Neutrophil (primary cell): ENCODE measurements around the gene PSKH1.

Source experiments
- H3K27ac ChIP-seq: fragments of 200-600 bp; sonication (generic); 2 replicates; pipeline ENCODE4 v1.5.1; 2016; ENCODE audit warnings: mild to moderate bottlenecking, moderate library complexity
- H3K27me3 ChIP-seq: fragments of 200-600 bp; sonication (generic); 2 replicates; pipeline ENCODE4 v1.6.0; 2016; ENCODE audit warnings: mild to moderate bottlenecking
- H3K36me3 ChIP-seq: fragments of 200-600 bp; sonication (generic); 2 replicates; pipeline ENCODE4 v1.5.1; 2017
- H3K4me1 ChIP-seq, 2 experiments: fragments of 200-600 bp in 1 of 2; sonication (generic) in 1 of 2; 1 replicate in 1 of 2; 2 replicates in 1 of 2; pipeline versions ENCODE4 v1.5.1 to v1.6.1; 2013 to 2016; ENCODE audit warnings: low read depth in 1 of 2, low read length in 1 of 2, mild to moderate bottlenecking in 1 of 2, moderate library complexity in 1 of 2; ENCODE audit not compliant: control insufficient read depth in 1 of 2, insufficient read depth in 1 of 2
- H3K4me3 ChIP-seq, 2 experiments: fragments of 200-600 bp in 1 of 2; sonication (generic) in 1 of 2; 1 replicate in 1 of 2; 2 replicates in 1 of 2; pipeline ENCODE4 v1.5.1; 2013 to 2016; ENCODE audit warnings: low read depth in 1 of 2, low read length in 1 of 2, mild to moderate bottlenecking in 1 of 2, moderate library complexity in 1 of 2
- H3K9me3 ChIP-seq: fragments of 200-600 bp; sonication (generic); 2 replicates; pipeline ENCODE4 v1.5.1; 2016
- TF ChIP-seq, protein P1 (sequence below): fragments of 200-600 bp; sonication (generic); IDR thresholded peaks from 2 replicates; pipeline ENCODE4 v1.5.1; 2016; ENCODE audit warnings: antibody characterized with exemption

The PSKH1 gene

DNA sequence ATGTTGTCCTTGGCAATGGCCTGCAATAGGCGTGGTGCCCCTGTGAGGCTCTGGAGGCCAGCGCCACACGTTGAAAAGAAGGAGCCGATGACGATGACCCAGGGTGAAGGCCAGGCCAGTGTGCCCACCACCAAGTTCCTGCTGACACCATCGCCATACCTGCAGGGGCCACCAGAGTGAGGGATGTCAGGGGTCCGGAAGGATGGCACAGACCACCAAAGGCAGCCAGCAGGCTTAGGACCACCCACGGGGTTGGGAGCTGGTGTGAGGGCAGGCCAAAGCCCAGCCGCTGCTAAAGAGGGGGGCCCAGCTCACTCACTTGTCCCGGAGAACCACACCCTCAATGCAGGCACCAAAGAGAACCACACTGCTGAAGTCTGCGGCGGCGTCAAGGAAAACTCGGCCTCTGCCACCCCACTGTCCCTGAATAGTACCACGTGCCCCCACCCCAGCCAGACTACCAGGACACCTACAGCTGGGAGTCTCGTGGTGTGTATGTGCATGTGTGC, 57.3 kb downstream of the PSKH1 start:
- Histone ChIP-seq H3K4me3 (no peak overlapping the region), H3K4me1 (no peaks in the 10 kb centered on the region), H3K36me3 (peaks cover 57% of the 10 kb centered on the region), H3K9me3 (no peaks in the 10 kb centered on the region), H3K27me3 (no peaks in the 10 kb centered on the region), H3K27ac (no peak overlapping the region)
- TF ChIP-seq, protein P1, sequence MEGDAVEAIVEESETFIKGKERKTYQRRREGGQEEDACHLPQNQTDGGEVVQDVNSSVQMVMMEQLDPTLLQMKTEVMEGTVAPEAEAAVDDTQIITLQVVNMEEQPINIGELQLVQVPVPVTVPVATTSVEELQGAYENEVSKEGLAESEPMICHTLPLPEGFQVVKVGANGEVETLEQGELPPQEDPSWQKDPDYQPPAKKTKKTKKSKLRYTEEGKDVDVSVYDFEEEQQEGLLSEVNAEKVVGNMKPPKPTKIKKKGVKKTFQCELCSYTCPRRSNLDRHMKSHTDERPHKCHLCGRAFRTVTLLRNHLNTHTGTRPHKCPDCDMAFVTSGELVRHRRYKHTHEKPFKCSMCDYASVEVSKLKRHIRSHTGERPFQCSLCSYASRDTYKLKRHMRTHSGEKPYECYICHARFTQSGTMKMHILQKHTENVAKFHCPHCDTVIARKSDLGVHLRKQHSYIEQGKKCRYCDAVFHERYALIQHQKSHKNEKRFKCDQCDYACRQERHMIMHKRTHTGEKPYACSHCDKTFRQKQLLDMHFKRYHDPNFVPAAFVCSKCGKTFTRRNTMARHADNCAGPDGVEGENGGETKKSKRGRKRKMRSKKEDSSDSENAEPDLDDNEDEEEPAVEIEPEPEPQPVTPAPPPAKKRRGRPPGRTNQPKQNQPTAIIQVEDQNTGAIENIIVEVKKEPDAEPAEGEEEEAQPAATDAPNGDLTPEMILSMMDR, result no peak

DNA sequence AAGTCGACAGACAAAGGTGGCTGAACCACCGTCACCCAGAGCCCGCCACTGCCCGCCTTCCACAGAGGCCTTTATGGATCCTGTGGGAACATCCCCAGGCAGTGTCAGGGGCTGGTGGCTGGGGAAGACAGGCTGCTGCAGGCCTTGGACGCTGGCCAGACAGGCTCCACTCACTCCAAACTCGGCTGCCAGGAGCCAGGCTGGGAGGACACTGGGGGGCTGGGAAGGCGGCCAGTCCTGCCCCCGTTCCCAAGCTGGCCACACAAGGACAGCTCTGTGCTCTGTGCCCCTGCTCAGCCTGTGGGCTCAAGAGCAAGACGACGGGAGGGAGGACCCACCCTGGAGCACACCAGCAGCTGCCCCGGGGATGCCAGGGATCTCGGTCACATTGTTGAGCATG, 58.4 kb downstream of the PSKH1 start:
- Histone ChIP-seq H3K27ac (no peak overlapping the region), H3K4me3 (no peak overlapping the region), H3K9me3 (no peaks in the 10 kb centered on the region), H3K36me3 (peaks cover 46% of the 10 kb centered on the region), H3K27me3 (no peaks in the 10 kb centered on the region), H3K4me1 (no peaks in the 10 kb centered on the region)
- TF ChIP-seq, protein P1, result no peak

DNA sequence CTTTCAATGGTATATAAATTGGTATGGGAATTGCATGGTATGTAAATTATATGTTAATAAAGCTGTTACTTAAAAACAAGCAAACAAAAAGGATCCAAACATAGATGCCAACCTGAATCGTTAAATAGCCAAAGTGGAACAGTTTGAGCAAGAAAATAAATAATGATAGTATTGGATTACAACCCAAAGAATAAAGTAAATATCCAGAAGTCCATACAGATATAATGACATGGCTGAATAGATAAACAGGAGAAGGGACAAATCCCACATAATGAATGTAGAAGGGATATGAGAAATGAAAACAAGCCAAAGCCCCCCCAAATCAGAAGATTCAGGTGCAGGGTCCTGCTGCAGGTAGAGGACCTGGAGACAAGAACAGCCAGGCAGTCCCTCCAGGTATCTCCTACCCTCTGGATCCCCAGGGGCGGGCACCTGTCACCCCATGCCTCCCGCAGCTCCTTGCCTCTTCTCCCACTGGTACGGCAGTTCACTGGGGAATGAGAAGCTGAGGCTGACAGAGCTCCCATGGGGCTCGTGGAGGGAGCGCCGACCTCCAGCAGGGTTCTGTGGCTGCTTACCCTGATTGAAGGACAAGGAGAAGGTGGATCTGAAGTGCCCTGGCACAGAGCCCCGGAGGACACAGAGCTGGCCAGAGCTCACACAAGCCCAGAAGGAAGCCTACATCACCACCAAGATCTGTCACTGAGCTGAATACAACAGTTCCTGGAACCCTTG, 60.8 kb downstream of the PSKH1 start:
- Histone ChIP-seq H3K27me3 (no peaks in the 10 kb centered on the region), H3K36me3 (peaks cover 34% of the 10 kb centered on the region), H3K27ac (no peak overlapping the region), H3K9me3 (no peaks in the 10 kb centered on the region), H3K4me3 (no peak overlapping the region), H3K4me1 (no peaks in the 10 kb centered on the region)
- TF ChIP-seq, protein P1, result no peak

DNA sequence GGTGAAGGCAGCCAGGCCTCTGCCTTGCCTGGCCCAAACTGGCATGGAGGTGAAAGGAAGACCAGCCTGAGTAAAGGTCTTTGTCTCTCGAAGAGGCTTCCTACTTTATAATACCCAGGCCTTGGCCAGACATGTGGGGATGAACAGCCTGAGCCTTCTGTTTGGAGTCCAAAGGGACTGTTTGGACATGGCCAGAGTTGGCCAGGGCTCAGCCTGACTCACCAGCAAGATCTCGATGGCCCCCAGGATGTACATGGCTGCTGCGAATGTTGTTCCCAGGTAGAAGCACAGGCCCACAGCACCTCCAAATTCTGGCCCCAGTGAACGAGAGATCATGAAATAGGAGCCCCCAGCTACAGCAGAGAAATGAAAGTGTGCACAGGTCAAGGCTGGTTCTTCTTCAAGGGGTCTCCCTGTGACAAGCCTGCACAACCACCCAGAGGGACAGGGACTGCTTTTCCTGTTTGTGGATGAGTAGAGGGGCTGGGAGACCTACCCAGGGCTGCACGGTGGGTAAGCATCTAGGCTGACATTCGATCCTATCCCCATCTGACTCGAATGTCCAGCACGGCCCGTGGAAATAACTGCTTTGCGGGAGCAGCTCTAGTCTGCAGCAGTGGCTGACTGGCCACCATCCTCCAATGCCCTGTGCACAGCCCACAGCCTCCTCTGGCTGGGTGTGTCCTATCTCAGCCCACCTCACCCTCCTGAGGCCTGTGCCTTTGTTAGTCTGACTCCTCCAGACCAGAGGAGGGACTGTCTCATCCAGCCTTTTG, 61.6 kb downstream of the PSKH1 start:
- TF ChIP-seq, protein P1, result no peak
- no peaks in the 10 kb centered on the region for H3K4me1 ChIP-seq
- no peak overlapping the region for H3K4me3 ChIP-seq
- no peaks in the 10 kb centered on the region for H3K9me3 ChIP-seq
- H3K27ac ChIP-seq, result no peak overlapping the region
- H3K36me3 ChIP-seq, result peaks cover 34% of the 10 kb centered on the region
- no peaks in the 10 kb centered on the region for H3K27me3 ChIP-seq

DNA sequence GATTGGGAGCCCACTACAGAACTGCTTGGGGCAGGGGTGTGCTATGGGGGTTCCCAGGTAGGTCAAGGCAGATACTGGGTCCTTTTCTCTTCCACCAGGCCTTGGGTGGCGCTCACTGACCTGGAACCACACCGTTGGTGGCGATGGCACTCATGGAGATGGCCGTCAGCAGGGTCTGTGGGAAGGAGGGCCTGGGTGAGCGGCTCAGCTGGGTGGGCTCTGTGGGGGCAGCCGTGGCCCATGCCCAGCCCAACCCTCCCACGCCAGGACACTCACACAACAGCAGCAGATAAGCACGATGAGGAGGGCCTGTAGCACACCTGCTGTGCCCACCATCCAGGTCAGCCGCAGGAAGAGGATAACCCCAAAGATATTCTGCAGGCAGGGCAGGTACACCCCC, 64.6 kb downstream of the PSKH1 start:
- Histone ChIP-seq H3K9me3 (no peaks in the 10 kb centered on the region), H3K27ac (no peak overlapping the region), H3K27me3 (no peaks in the 10 kb centered on the region), H3K4me3 (no peak overlapping the region), H3K36me3 (peaks cover 16% of the 10 kb centered on the region), H3K4me1 (no peaks in the 10 kb centered on the region)
- TF ChIP-seq, protein P1, result no peak
